Smooth muscle cell (in vitro differentiated cells): ENCODE results near the gene VEZT. TPM values are rescaled to one million over a fixed set of nuclear protein-coding genes. Genes with fewer than 3 reads are reported as not detected.
"Not testable (repeated sequence)": the region's sequence is repeated elsewhere in the genome, so short reads cannot be mapped to it uniquely, and the experiment has no call there.

Experiments used
- DNase-seq: peaks from one replicate; lab custom pipeline; 2025; ENCODE audit not compliant: unreplicated experiment; lab: John Stamatoyannopoulos, UW
- H2AFZ ChIP-seq: fragments of 200-600 bp; sonication (generic); 2 replicates; pipeline ENCODE4 v1.6.0; 2016; ENCODE audit warnings: antibody characterized with exemption, low read depth, mild to moderate bottlenecking
- H3F3A ChIP-seq: fragments of 200-600 bp; sonication (generic); 2 replicates; pipeline ENCODE4 v1.6.0; 2017; ENCODE audit warnings: antibody characterized with exemption, low read depth
- H3K27ac ChIP-seq: fragments of 200-600 bp; sonication (generic); 2 replicates; pipeline ENCODE4 v1.5.1; 2016; ENCODE audit warnings: low read depth, mild to moderate bottlenecking
- H3K27me3 ChIP-seq: fragments of 200-600 bp; sonication (generic); 2 replicates; pipeline ENCODE4 v1.6.1; 2016; ENCODE audit warnings: low read depth, mild to moderate bottlenecking
- H3K36me3 ChIP-seq: fragments of 200-600 bp; sonication (generic); 2 replicates; pipeline ENCODE4 v1.5.1; 2016; ENCODE audit warnings: low read depth
- H3K4me1 ChIP-seq: fragments of 200-600 bp; sonication (generic); 2 replicates; pipeline ENCODE4 v1.5.1; 2016; ENCODE audit warnings: low read depth
- H3K4me2 ChIP-seq: fragments of 200-600 bp; sonication (generic); 2 replicates; pipeline ENCODE4 v1.6.0; 2016; ENCODE audit warnings: mild to moderate bottlenecking
- H3K4me3 ChIP-seq: fragments of 200-600 bp; sonication (generic); 2 replicates; pipeline ENCODE4 v1.5.1; 2016; ENCODE audit warnings: mild to moderate bottlenecking
- H3K79me2 ChIP-seq: fragments of 200-600 bp; sonication (generic); 2 replicates; pipeline ENCODE4 v1.6.0; 2016; ENCODE audit warnings: low read depth, mild to moderate bottlenecking
- H3K9ac ChIP-seq: fragments of 200-600 bp; sonication (generic); 2 replicates; pipeline ENCODE4 v1.6.0; 2016; ENCODE audit warnings: low read depth
- H3K9me3 ChIP-seq: fragments of 200-600 bp; sonication (generic); replicated peaks from 2 replicates; pipeline ENCODE4 v1.5.1; 2016; ENCODE audit warnings: low read depth
- H4K20me1 ChIP-seq: fragments of 200-600 bp; sonication (generic); 2 replicates; pipeline ENCODE4 v1.6.0; 2016; ENCODE audit warnings: low read depth
- WGBS: methylation state at CpG from one replicate; pipeline ENCODE4 v1.1.7; 2016; ENCODE audit warnings: low lambda C conversion rate; 5-methylcytosine and 5-hydroxymethylcytosine counted together
- polyA plus RNA-seq: library from polyadenylated mRNA; unstranded; fragments of >200 nt; fragmentation: Nextera tagmentation; extraction: Ambion mirVana; gene quantifications from 2 replicates; pipeline ENCODE4 v1.2.1, GENCODE V29; 2016
- total RNA-seq: library from RNA; depleted of rRNA; stranded (reverse); fragments of >200 nt; gene quantifications from 2 replicates; pipeline ENCODE4 v1.2.3, GENCODE V29; 2014
- TF ChIP-seq, protein P1 (sequence below): fragments of 200-600 bp; sonication (generic); IDR thresholded peaks from 2 replicates; pipeline ENCODE4 v1.5.1; 2017; ENCODE audit warnings: borderline replicate concordance, mild to moderate bottlenecking, antibody characterized with exemption; ENCODE audit not compliant: insufficient read depth, poor library complexity, severe bottlenecking

VEZT gene
- total and polyA plus RNA-seq, 2 experiments from 2014 or later, result 21.2 to 65.2 TPM

DNA sequence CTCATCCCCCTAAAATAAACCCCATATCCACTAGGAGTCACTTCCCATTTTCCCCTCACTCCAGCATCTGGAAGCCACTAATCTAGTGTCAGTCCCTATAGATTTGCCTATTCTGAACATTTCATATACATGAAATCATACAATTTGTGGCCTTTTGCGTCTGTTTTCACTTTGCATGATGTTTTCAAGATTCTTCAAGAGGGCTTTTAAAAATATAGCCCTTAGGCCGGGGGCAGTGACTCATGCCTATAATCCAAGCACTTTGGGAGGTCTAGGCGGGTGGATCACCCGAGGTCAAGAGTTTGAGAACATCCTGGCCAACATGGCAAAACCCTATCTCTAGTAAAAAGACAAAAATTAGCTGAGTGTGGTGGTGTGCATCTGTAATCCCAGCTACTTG lies 104.7 kb downstream of the VEZT start:
- Histone ChIP-seq H3K27me3 (no peaks in the 10 kb centered on the region), H3F3A (no peaks in the 10 kb centered on the region), H3K79me2 (no peaks in the 10 kb centered on the region), H3K4me2 (no peak overlapping the region), H3K27ac (no peak overlapping the region), H3K36me3 (no peaks in the 10 kb centered on the region), H3K9ac (no peak overlapping the region), H4K20me1 (no peaks in the 10 kb centered on the region), H3K4me3 (no peak overlapping the region), H2AFZ (no peak overlapping the region), H3K4me1 (no peaks in the 10 kb centered on the region), H3K9me3 (no peaks in the 10 kb centered on the region)
- 7% methylated on average over 4 of the region's 4 CpGs for WGBS
- TF ChIP-seq, protein P1, sequence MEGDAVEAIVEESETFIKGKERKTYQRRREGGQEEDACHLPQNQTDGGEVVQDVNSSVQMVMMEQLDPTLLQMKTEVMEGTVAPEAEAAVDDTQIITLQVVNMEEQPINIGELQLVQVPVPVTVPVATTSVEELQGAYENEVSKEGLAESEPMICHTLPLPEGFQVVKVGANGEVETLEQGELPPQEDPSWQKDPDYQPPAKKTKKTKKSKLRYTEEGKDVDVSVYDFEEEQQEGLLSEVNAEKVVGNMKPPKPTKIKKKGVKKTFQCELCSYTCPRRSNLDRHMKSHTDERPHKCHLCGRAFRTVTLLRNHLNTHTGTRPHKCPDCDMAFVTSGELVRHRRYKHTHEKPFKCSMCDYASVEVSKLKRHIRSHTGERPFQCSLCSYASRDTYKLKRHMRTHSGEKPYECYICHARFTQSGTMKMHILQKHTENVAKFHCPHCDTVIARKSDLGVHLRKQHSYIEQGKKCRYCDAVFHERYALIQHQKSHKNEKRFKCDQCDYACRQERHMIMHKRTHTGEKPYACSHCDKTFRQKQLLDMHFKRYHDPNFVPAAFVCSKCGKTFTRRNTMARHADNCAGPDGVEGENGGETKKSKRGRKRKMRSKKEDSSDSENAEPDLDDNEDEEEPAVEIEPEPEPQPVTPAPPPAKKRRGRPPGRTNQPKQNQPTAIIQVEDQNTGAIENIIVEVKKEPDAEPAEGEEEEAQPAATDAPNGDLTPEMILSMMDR, result no peak
- DNase-seq, result no peak

DNA sequence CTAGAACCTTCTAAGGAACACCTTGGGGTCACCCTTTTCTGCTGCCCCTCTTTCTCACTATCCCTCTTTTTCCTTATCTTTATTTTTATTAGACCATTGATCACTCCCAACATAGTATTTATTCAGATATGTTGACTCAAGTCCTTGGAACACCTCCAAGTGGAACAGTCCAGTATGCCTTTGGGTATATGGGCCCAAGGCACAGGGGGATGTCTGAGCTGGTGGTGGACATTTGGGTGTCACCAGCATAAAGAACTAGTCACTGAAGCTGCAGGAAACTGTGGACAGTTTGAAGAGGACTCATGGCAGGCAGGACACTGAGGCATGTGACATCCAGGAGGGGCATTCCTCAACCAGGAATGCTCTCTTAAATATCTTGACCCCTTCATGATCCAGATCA lies 105.6 kb downstream of the VEZT start:
- Histone ChIP-seq H3K4me1 (no peaks in the 10 kb centered on the region), H3K27ac (no peak overlapping the region), H3K36me3 (no peaks in the 10 kb centered on the region), H4K20me1 (no peaks in the 10 kb centered on the region), H3K79me2 (no peaks in the 10 kb centered on the region), H3K27me3 (no peaks in the 10 kb centered on the region), H3K4me3 (no peak overlapping the region), H3K9ac (no peak overlapping the region), H3K4me2 (no peak overlapping the region), H3K9me3 (no peaks in the 10 kb centered on the region), H2AFZ (no peak overlapping the region), H3F3A (no peaks in the 10 kb centered on the region)
- DNase-seq, result no peak
- TF ChIP-seq, protein P1, result no peak

DNA sequence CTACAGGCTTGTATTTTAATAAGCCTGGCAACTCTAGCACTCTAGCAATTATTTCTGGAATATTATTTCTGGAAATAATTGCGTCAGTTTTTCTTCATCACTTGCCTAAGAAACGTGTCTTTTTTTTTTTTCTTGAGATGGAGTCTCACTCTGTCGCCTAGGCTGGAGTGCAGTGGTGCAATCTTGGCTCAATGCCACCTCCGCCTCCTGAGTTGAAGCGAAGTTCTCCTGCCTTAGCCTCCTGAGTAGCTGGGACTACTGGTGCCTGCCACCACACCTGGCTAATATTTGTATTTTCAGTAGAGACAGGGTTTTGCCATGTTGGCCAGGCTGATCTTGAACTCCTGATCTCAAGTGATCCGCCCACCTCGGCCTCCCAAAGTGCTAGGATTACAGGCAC lies 106.6 kb downstream of the VEZT start:
- DNase-seq, H3K9ac ChIP-seq, H3K4me1 ChIP-seq, H3K79me2 ChIP-seq, H3K27me3 ChIP-seq, H3F3A ChIP-seq, H3K4me2 ChIP-seq, H2AFZ ChIP-seq, H3K4me3 ChIP-seq, H3K9me3 ChIP-seq, H3K27ac ChIP-seq, H3K36me3 ChIP-seq, H4K20me1 ChIP-seq: not testable (repeated sequence)
- WGBS, result 90% methylated on average over 7 of the region's 7 CpGs

DNA sequence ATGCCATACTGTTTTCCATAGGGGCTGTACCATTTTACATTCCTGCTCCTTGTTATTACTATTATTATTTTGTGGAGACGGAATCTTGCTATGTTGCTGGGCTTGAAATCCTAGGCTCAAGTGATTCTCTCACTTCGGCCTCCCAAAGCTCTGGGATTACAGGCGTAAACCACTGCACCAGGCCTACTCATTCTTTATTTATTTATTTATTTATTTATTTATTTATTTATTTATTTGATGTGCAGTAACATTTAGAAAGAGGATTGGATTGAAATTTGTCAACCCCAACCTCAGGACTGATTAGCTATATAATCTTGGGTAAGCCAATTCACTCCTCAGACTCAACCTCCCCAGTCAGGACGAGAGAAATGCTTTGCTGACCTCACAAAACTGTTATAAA lies 107.9 kb downstream of the VEZT start:
- no peak overlapping the region for H3K4me3 ChIP-seq
- no peak overlapping the region for H3K27ac ChIP-seq
- no peak overlapping the region for H3K9ac ChIP-seq
- H3K27me3 ChIP-seq, result no peaks in the 10 kb centered on the region
- TF ChIP-seq, protein P1, result no peak
- no peak overlapping the region for H3K4me2 ChIP-seq
- 63% methylated on average over 4 of the region's 4 CpGs for WGBS
- DNase-seq, result no peak
- H3K4me1 ChIP-seq, result no peaks in the 10 kb centered on the region
- no peaks in the 10 kb centered on the region for H3F3A ChIP-seq
- H3K9me3 ChIP-seq, result no peaks in the 10 kb centered on the region
- no peaks in the 10 kb centered on the region for H3K79me2 ChIP-seq
- H4K20me1 ChIP-seq, result no peaks in the 10 kb centered on the region
- H2AFZ ChIP-seq, result no peak overlapping the region
- no peaks in the 10 kb centered on the region for H3K36me3 ChIP-seq
